Measurements from ENCODE around the gene HSD3B7.

The HSD3B7 gene

GRCh38 chr16:31029272-31029671, 44.3 kb downstream of the HSD3B7 start:
- no peak for DNase-seq (ENCODE audit: low spot score)

- DNase-seq (ENCODE audit: low spot score): no peak
Observed at GRCh38 chr16:31031276-31031675, 46.3 kb downstream of the HSD3B7 start.

GRCh38 chr16:31032736-31033708, 48.0 kb downstream of the HSD3B7 start, which contains the start of gene STX4:
Gene STX4 (plus strand): TSS chr16:31033558. CDS start chr16:31033806, 248 bp downstream.
- DNase-seq (ENCODE audit: low spot score): peak; percentile 96

- DNase-seq (ENCODE audit: low spot score): peak; percentile 82
Observed at GRCh38 chr16:31033709-31034492, 48.9 kb downstream of the HSD3B7 start.

GRCh38 chr16:31036691-31037090, 51.7 kb downstream of the HSD3B7 start:
- no peak for DNase-seq (ENCODE audit: low spot score)

Data from kidney capillary endothelial cell (primary cell).